ENCODE results near the gene B4GALNT2. TPM values are rescaled to one million over a fixed set of nuclear protein-coding genes. Genes with fewer than 3 reads are reported as not detected.
"Not testable (repeated sequence)": the region's sequence is repeated elsewhere in the genome, so short reads cannot be mapped to it uniquely, and the experiment has no call there.

B4GALNT2 gene
- total RNA-seq, 3 donors from 2014 or later: 0.15 to 0.66 TPM; not detected in 1

GRCh38 chr17:49130891-49131290 lies 1.7 kb upstream of the B4GALNT2 start:
- H3K36me3 ChIP-seq: no peaks in the 10 kb centered on the region
- peaks cover 6 to 39% of the 10 kb centered on the region in 2 donors for H3K27me3 ChIP-seq
- TF ChIP-seq POLR2AphosphoS5 (IDR thresholded peaks at IDR 0.05): no peak
- TF ChIP-seq POLR2A (IDR thresholded peaks at IDR 0.05): no peak
- no peak for TF ChIP-seq CTCF (IDR thresholded peaks at IDR 0.05)
- H3K4me3 ChIP-seq: no peak overlapping the region
- H3K27ac ChIP-seq: no peak overlapping the region
- DNase-seq (ENCODE audit: low spot score in 2 of 2): no peak
- H3K4me1 ChIP-seq: no peaks in the 10 kb centered on the region
- intact Hi-C loops (cut with DNase I; ENCODE audit: low total_unique reads): no loop called here
- peaks cover 0 to 4% of the 10 kb centered on the region in 2 donors for H3K9me3 ChIP-seq

GRCh38 chr17:49132317-49132698 lies 261 bp upstream of the B4GALNT2 start:
- no peak for DNase-seq (ENCODE audit: low spot score in 2 of 2)
- H3K4me3 ChIP-seq: peak overlapping the region; percentile 3 to 57 (median 39)
- intact Hi-C loops (cut with DNase I; ENCODE audit: low total_unique reads): loop anchor here (1.0 kb wide), 1 partner anchor 21 kb away; no protein-coding TSS in a partner anchor
- no peaks in the 10 kb centered on the region for H3K4me1 ChIP-seq
- H3K9me3 ChIP-seq: peaks cover 0 to 4% of the 10 kb centered on the region in 2 donors
- no peak for TF ChIP-seq CTCF (IDR thresholded peaks at IDR 0.05)
- TF ChIP-seq POLR2A (IDR thresholded peaks at IDR 0.05): no peak
- no peak for TF ChIP-seq POLR2AphosphoS5 (IDR thresholded peaks at IDR 0.05)
- peaks cover 6 to 39% of the 10 kb centered on the region in 2 donors for H3K27me3 ChIP-seq
- no peak overlapping the region for H3K27ac ChIP-seq
- H3K36me3 ChIP-seq: no peaks in the 10 kb centered on the region

GRCh38 chr17:49136335-49136734 lies 3.8 kb downstream of the B4GALNT2 start:
- H3K4me3 ChIP-seq: no peak overlapping the region
- no peak overlapping the region for H3K27ac ChIP-seq
- no peaks in the 10 kb centered on the region for H3K4me1 ChIP-seq
- intact Hi-C loops (cut with DNase I; ENCODE audit: low total_unique reads): no loop called here
- DNase-seq (ENCODE audit: low spot score in 2 of 2): no peak
- no peaks in the 10 kb centered on the region for H3K36me3 ChIP-seq
- peaks cover 6 to 36% of the 10 kb centered on the region in 2 donors for H3K27me3 ChIP-seq
- H3K9me3 ChIP-seq: no peaks in the 10 kb centered on the region
- TF ChIP-seq POLR2A (IDR thresholded peaks at IDR 0.05): no peak
- no peak for TF ChIP-seq CTCF (IDR thresholded peaks at IDR 0.05)

GRCh38 chr17:49145654-49146053 lies 13.1 kb downstream of the B4GALNT2 start:
- H3K4me3 ChIP-seq; intact Hi-C loops (cut with DNase I; ENCODE audit: low total_unique reads); H3K4me1 ChIP-seq; H3K36me3 ChIP-seq; H3K9me3 ChIP-seq; H3K27ac ChIP-seq; DNase-seq (ENCODE audit: low spot score in 2 of 2): not testable (repeated sequence)
- peaks cover 0 to 16% of the 10 kb centered on the region in 2 donors for H3K27me3 ChIP-seq

- Histone ChIP-seq H3K27me3 (peaks cover 0 to 10% of the 10 kb centered on the region in 2 donors), H3K36me3 (no peaks in the 10 kb centered on the region), H3K27ac (no peak overlapping the region), H3K9me3 (no peaks in the 10 kb centered on the region), H3K4me1 (no peaks in the 10 kb centered on the region), H3K4me3 (no peak overlapping the region)
- no peak for TF ChIP-seq POLR2AphosphoS5 (IDR thresholded peaks at IDR 0.05)
- no peak for TF ChIP-seq CTCF (IDR thresholded peaks at IDR 0.05)
- TF ChIP-seq POLR2A (IDR thresholded peaks at IDR 0.05): no peak
- DNase-seq (ENCODE audit: low spot score in 2 of 2): no peak
- intact Hi-C loops (cut with DNase I; ENCODE audit: low total_unique reads): no loop called here
Measured at GRCh38 chr17:49146620-49147306, 14.2 kb downstream of the B4GALNT2 start.
